ENCODE results near the gene IRS1.
A peak's percentile ranks its signal among the peaks of the same experiment; 100 is the strongest.

Gene IRS1, protein sequence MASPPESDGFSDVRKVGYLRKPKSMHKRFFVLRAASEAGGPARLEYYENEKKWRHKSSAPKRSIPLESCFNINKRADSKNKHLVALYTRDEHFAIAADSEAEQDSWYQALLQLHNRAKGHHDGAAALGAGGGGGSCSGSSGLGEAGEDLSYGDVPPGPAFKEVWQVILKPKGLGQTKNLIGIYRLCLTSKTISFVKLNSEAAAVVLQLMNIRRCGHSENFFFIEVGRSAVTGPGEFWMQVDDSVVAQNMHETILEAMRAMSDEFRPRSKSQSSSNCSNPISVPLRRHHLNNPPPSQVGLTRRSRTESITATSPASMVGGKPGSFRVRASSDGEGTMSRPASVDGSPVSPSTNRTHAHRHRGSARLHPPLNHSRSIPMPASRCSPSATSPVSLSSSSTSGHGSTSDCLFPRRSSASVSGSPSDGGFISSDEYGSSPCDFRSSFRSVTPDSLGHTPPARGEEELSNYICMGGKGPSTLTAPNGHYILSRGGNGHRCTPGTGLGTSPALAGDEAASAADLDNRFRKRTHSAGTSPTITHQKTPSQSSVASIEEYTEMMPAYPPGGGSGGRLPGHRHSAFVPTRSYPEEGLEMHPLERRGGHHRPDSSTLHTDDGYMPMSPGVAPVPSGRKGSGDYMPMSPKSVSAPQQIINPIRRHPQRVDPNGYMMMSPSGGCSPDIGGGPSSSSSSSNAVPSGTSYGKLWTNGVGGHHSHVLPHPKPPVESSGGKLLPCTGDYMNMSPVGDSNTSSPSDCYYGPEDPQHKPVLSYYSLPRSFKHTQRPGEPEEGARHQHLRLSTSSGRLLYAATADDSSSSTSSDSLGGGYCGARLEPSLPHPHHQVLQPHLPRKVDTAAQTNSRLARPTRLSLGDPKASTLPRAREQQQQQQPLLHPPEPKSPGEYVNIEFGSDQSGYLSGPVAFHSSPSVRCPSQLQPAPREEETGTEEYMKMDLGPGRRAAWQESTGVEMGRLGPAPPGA (N-terminal part only)

DNA sequence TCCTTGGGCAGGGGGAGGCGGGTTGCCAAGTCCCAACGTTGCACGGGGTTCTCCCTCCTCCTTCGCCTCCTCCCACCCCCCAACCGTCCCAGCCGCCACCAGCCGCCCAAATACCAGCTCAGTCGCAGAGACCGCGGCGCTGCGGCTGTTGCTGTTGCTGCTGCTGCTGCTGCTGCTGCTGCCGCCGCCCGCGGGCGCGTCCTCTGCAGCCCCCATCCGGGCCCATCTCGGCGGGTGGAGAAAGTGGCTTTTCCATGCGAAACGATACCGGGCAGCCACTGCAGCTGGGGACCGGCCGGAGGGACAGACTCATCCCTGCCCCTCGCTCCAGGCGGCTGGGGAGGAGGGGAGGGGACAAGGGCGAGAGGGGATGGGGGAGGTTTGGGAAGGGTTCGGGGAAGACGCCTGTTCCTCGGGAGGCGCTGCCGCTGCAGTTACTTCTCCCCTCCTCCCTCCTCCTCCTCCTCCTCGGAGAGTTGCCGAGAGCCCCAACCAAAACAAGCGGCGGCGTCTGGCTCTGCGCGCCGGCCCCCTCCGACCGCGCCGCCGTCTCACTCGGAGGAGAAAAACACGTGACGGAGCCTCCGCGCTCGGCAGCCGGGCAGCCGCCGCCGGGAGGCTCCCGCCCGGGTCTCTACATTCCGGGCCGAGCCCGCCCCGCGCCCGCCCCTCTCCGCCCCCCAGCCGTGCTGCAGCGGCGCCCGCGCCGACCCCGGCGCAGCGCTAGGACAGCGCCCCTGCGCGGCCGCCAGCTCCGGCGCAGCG, at the start of gene IRS1:
TSS of gene IRS1 (minus strand) at position 610 of the 765 bp plus-strand sequence. CDS start 1,082 bp downstream, outside the sequence.
- TF ChIP-seq GATA2 (IDR thresholded peaks at IDR 0.05; ENCODE audit: low read depth, low read length) (no peak), GATA3 (IDR thresholded peaks at IDR 0.05; ENCODE audit: low read depth, low read length) (no peak)

DNA sequence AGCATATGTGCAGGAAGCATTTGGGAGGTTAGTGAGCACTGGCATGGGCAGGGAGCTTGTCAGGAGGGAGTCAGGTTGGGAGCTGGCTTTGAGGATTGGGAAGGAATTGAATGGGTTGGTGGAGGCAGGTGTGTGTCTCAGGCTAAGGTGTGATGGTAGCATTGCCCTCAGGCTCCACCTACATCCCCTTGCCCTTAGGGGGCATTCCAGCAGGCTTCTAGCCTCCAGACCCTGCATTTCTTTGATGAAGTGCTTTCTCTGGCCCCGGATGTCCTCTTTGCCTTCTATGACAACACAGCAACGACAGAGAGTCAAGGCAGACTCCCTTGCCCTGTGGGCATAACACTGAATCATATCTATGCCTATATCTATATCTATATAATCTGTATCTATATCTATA, 49.7 kb upstream of the IRS1 start:
- TF ChIP-seq GATA2 (IDR thresholded peaks at IDR 0.05; ENCODE audit: low read depth, low read length) (no peak), GATA3 (IDR thresholded peaks at IDR 0.05; ENCODE audit: low read depth, low read length) (no peak)

GRCh38 chr2:226847511-226847910, 47.9 kb upstream of the IRS1 start:
- TF ChIP-seq GATA3 (IDR thresholded peaks at IDR 0.05; ENCODE audit: low read depth, low read length) (no peak), GATA2 (IDR thresholded peaks at IDR 0.05; ENCODE audit: low read depth, low read length) (no peak)

GRCh38 chr2:226847090-226847489, 47.5 kb upstream of the IRS1 start:
- TF ChIP-seq GATA3 (IDR thresholded peaks at IDR 0.05; ENCODE audit: low read depth, low read length), result no peak
- TF ChIP-seq GATA2 (IDR thresholded peaks at IDR 0.05; ENCODE audit: low read depth, low read length), result no peak

DNA sequence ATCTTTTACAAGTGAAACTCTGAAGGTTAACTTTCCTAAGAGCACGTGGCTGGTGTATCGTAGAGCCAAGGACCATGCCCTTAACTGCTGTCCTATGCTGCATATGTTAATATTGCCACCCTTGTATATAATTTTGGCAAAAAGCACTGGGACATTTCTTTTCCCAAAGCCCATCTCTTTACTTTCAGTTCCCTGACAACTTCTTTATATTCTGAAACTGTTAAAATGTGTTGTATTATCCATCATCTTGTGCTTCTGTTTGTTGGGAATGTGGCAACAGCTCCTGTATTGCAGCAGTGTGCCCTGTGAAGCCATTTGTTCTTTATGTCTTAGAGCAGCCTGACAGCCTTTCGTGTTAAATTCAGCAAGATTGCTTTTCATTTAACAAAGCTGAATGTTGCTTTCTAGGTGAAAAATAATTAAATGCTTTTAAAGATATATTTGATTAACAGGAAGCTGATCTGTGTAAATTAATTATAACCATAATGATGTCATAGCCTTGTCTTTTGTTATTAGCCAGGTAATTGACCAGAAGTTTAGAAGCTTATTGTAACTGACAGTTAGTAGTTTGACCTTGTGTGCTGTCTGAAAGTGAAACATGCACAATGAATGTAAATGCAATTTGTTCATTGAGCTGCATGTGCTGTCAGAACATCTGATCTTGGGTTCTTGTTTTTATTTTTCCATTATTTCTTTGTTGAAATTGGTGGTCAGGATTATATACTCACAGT, 45.9 kb upstream of the IRS1 start:
- no peak for TF ChIP-seq GATA2 (IDR thresholded peaks at IDR 0.05; ENCODE audit: low read depth, low read length)
- no peak for TF ChIP-seq GATA3 (IDR thresholded peaks at IDR 0.05; ENCODE audit: low read depth, low read length)

GRCh38 chr2:226839951-226840350, 40.3 kb upstream of the IRS1 start:
- TF ChIP-seq GATA3 (IDR thresholded peaks at IDR 0.05; ENCODE audit: low read depth, low read length) (no peak), GATA2 (IDR thresholded peaks at IDR 0.05; ENCODE audit: low read depth, low read length) (no peak)

DNA sequence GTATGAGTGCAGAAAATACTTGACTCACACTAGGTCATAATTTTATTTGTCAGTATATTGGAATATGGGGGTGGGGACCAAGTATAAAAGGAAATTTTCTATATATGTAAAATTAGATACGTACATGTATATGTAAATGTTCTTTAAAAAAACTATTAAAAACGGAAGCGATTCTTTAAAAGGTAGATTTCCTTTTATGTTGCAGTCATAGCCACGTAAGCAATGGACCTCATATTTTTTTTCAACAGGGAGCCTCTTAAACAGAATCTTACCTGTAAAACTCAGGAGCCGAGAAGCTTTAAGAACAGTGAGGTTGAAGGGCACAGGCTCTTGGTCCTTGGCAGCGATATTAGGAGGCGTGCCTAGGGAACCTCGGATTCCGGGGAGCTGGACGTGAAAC, 39.5 kb upstream of the IRS1 start:
- no peak for TF ChIP-seq GATA2 (IDR thresholded peaks at IDR 0.05; ENCODE audit: low read depth, low read length)
- no peak for TF ChIP-seq GATA3 (IDR thresholded peaks at IDR 0.05; ENCODE audit: low read depth, low read length)

DNA sequence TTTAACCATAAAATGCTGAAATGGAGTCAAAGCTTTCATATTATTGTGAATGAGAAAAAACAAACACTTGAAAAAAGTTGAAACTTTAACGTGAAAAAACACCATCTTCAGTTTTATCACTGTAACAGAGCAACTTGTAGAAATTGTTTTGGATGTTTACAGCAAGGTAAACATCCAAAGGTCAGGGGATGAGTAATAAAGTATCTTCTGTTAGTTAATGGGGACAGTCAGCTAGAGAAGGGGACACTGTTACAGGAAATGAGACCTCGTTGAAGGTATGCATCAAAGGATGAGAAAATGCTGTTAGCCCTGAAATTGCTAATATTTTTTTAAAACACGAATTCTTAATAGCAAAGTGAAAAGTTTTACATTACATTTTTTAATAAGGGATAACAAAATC, 39.1 kb upstream of the IRS1 start:
- TF ChIP-seq GATA2 (IDR thresholded peaks at IDR 0.05; ENCODE audit: low read depth, low read length) (no peak), GATA3 (IDR thresholded peaks at IDR 0.05; ENCODE audit: low read depth, low read length) (no peak)

GRCh38 chr2:226837787-226838603, 38.4 kb upstream of the IRS1 start:
- TF ChIP-seq GATA3 (IDR thresholded peaks at IDR 0.05; ENCODE audit: low read depth, low read length), result peak; percentile 67
- TF ChIP-seq GATA2 (IDR thresholded peaks at IDR 0.05; ENCODE audit: low read depth, low read length), result peak; percentile 81

- no peak for TF ChIP-seq GATA2 (IDR thresholded peaks at IDR 0.05; ENCODE audit: low read depth, low read length)
- TF ChIP-seq GATA3 (IDR thresholded peaks at IDR 0.05; ENCODE audit: low read depth, low read length), result no peak
Measured at GRCh38 chr2:226837334-226837733, 37.7 kb upstream of the IRS1 start.

GRCh38 chr2:226836548-226836885, 36.9 kb upstream of the IRS1 start:
- no peak for TF ChIP-seq GATA3 (IDR thresholded peaks at IDR 0.05; ENCODE audit: low read depth, low read length)
- TF ChIP-seq GATA2 (IDR thresholded peaks at IDR 0.05; ENCODE audit: low read depth, low read length), result no peak

DNA sequence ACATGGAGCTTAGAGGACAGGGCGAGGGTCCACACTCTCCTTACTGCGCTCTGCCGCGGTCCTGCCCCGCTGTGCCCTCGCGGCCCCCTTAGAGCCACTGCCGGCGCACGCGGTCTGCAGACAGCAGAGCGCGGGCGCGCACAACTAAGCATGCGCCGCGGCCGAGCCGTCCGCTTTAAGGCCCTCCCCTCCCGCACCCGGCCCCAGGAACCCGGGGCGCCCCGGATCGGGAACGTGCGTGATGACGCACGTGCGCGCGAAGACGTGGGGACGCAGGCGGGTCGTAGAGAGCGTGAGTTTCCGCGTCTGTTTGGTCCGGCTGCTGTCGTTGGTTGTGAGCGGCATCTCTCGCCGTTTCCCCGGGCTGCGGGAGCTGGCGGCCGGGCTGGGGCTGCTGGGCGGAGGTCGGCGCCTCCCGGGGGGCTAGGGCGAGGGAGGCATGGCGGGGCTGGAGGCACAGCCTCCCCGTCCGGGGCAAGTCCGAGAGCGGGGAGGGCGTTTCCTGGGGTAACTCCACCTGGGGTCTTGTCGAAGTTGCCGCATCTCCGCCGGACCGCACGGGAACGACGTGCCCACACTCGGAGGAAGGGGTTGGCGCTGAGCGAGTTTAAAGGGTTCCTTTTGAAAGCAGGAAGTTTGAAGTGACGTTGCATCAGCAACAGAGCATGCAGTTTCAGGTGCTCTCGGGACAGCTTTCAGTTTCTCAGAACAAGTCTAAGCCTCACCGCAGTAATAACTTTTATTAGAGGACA, 36.4 kb upstream of the IRS1 start, which contains the start of gene RHBDD1:
TSS of gene RHBDD1 (plus strand) at position 259 of the 752 bp plus-strand sequence. CDS start 28,640 bp downstream, outside the sequence.
- no peak for TF ChIP-seq GATA3 (IDR thresholded peaks at IDR 0.05; ENCODE audit: low read depth, low read length)
